ENCODE measurements around the gene PML.

PML gene

GRCh38 chr15:73986776-73987056, 7.8 kb upstream of the PML start:
- Mint-ChIP-seq H3K36me3 (ENCODE audit: low read depth) (no peaks in the 10 kb centered on the region), H3K27me3 (no peaks in the 10 kb centered on the region), H3K4me1 (ENCODE audit: low read depth) (peaks cover 44% of the 10 kb centered on the region), H3K9me3 (no peaks in the 10 kb centered on the region), H3K27ac (peak overlapping the region; percentile 9), H3K4me3 (no peak overlapping the region)

- no peak overlapping the region for H3K4me3 Mint-ChIP-seq
- peak overlapping the region; percentile 9 for H3K27ac Mint-ChIP-seq
- no peaks in the 10 kb centered on the region for H3K9me3 Mint-ChIP-seq
- H3K36me3 Mint-ChIP-seq (ENCODE audit: low read depth), result no peaks in the 10 kb centered on the region
- H3K4me1 Mint-ChIP-seq (ENCODE audit: low read depth), result peaks cover 39% of the 10 kb centered on the region
- no peaks in the 10 kb centered on the region for H3K27me3 Mint-ChIP-seq
Observed at GRCh38 chr15:73987250-73987649, 7.3 kb upstream of the PML start.

DNA sequence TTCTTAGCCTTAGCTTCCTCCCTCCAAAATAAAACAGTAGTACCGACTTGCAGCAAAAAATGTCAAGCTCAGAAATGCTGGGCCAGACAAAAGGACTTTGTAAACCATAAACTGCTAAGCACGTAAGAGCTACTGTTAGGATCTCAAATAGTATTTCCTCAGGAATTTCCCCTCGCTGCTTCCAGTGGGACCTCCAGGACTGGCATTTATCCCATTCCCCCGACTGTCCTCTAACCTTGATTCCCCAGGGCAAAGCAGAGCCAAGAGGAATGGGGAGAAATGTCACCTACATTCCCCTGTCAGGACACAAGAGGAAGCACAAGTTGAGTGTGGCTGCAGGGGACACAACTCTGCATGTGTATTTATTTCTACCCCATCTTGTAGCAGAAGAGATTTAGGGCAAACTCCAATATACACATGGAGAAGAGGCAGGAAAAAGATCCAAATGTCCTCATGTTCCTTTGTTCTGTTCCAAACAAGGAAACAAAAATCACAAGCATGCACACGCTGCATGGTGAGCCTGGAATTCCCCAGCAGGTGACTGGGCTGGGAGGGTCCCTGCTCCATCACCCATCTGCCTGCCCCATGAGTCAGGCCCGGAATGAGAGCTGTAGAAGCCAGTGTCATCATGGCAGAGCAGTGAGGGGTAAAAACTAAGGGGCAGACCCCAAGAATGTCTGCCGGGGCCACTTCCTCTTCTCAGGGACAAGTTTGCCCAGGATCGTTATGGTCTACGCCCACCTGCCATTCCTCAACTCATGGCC, 6.7 kb upstream of the PML start:
- no peaks in the 10 kb centered on the region for H3K27me3 Mint-ChIP-seq
- no peaks in the 10 kb centered on the region for H3K9me3 Mint-ChIP-seq
- H3K4me3 Mint-ChIP-seq, result no peak overlapping the region
- H3K4me1 Mint-ChIP-seq (ENCODE audit: low read depth), result peaks cover 39% of the 10 kb centered on the region
- no peaks in the 10 kb centered on the region for H3K36me3 Mint-ChIP-seq (ENCODE audit: low read depth)
- H3K27ac Mint-ChIP-seq, result no peak overlapping the region

DNA sequence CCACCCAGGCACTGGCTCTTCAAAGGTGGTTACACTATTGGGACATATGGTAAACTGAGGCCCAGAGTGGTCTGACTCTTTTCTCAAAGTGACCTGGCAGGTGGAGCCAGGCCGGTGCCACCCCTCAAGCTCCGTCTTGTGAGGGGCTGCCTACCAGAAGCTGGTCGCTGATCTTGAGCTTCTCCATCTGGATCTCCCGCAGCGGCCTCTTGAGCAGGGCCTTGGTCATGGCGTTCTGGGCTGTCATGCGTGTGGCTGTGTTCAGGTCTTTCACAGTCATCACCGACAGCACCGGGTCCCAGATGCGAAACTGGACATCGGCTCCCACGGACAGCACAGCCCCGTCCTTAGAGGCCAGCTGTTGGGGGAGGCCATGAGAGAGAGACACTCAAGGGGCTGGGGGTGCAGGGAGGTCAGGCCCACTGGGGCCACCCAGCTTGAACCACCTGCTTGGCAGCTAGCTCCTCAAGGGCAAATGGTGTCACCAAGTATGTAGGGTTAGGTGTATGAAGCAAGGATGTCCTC, 6.0 kb upstream of the PML start:
- Mint-ChIP-seq H3K36me3 (ENCODE audit: low read depth) (no peaks in the 10 kb centered on the region), H3K27me3 (no peaks in the 10 kb centered on the region), H3K4me3 (no peak overlapping the region), H3K4me1 (ENCODE audit: low read depth) (peaks cover 39% of the 10 kb centered on the region), H3K27ac (no peak overlapping the region), H3K9me3 (no peaks in the 10 kb centered on the region)

GRCh38 chr15:73989001-73989798, 5.3 kb upstream of the PML start:
- H3K27ac Mint-ChIP-seq, result peak overlapping the region; percentile 40
- no peak overlapping the region for H3K4me3 Mint-ChIP-seq
- no peaks in the 10 kb centered on the region for H3K9me3 Mint-ChIP-seq
- H3K4me1 Mint-ChIP-seq (ENCODE audit: low read depth), result peaks cover 40% of the 10 kb centered on the region
- no peaks in the 10 kb centered on the region for H3K36me3 Mint-ChIP-seq (ENCODE audit: low read depth)
- H3K27me3 Mint-ChIP-seq, result no peaks in the 10 kb centered on the region

GRCh38 chr15:73990250-73991005, 4.1 kb upstream of the PML start:
- H3K27ac Mint-ChIP-seq, result peak overlapping the region; percentile 31
- peak overlapping the region; percentile 82 for H3K4me3 Mint-ChIP-seq
- H3K4me1 Mint-ChIP-seq (ENCODE audit: low read depth), result peaks cover 36% of the 10 kb centered on the region
- no peaks in the 10 kb centered on the region for H3K27me3 Mint-ChIP-seq
- no peaks in the 10 kb centered on the region for H3K36me3 Mint-ChIP-seq (ENCODE audit: low read depth)
- no peaks in the 10 kb centered on the region for H3K9me3 Mint-ChIP-seq

- H3K36me3 Mint-ChIP-seq (ENCODE audit: low read depth), result no peaks in the 10 kb centered on the region
- H3K4me3 Mint-ChIP-seq, result peak overlapping the region; percentile 82
- H3K9me3 Mint-ChIP-seq, result no peaks in the 10 kb centered on the region
- no peaks in the 10 kb centered on the region for H3K27me3 Mint-ChIP-seq
- peak overlapping the region; percentile 58 for H3K27ac Mint-ChIP-seq
- H3K4me1 Mint-ChIP-seq (ENCODE audit: low read depth), result peaks cover 40% of the 10 kb centered on the region
Observed at GRCh38 chr15:73991260-73991659, 3.3 kb upstream of the PML start.

GRCh38 chr15:73991726-73992593, 2.6 kb upstream of the PML start, which contains the start of gene STOML1:
Gene STOML1 (minus strand): TSS chr15:73992295. CDS start chr15:73992223, 72 bp downstream.
- Mint-ChIP-seq H3K36me3 (ENCODE audit: low read depth) (no peaks in the 10 kb centered on the region), H3K4me3 (peak within 1 kb of the TSS; percentile 82), H3K9me3 (no peaks in the 10 kb centered on the region), H3K27me3 (no peaks in the 10 kb centered on the region), H3K27ac (peak within 1 kb of the TSS; percentile 58), H3K4me1 (ENCODE audit: low read depth) (peaks cover 47% of the 10 kb centered on the region)

DNA sequence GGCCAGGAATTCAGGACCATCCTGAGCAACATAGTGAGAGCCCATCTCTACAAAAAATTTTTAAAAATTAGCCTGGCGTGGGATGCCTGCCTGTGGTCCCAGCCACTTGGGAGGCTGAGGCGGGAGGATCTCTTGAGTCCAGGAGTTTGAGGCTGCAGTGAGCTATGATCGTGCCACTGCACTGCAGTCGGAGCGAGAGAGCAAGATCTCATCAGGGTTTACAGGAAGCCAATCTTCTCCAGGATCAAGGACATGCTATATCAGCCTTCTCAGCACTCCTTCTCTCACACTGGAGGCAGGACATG, 2.0 kb upstream of the PML start:
- H3K4me1 Mint-ChIP-seq (ENCODE audit: low read depth), result peaks cover 50% of the 10 kb centered on the region
- peaks cover 3% of the 10 kb centered on the region for H3K36me3 Mint-ChIP-seq (ENCODE audit: low read depth)
- peak overlapping the region; percentile 70 for H3K4me3 Mint-ChIP-seq
- H3K27ac Mint-ChIP-seq, result peak overlapping the region; percentile 58
- H3K27me3 Mint-ChIP-seq, result no peaks in the 10 kb centered on the region
- no peaks in the 10 kb centered on the region for H3K9me3 Mint-ChIP-seq

GRCh38 chr15:73993211-73993994, 1.1 kb upstream of the PML start:
- Mint-ChIP-seq H3K27me3 (no peaks in the 10 kb centered on the region), H3K4me1 (ENCODE audit: low read depth) (peaks cover 50% of the 10 kb centered on the region), H3K27ac (no peak overlapping the region), H3K4me3 (peak overlapping the region; percentile 94), H3K9me3 (no peaks in the 10 kb centered on the region), H3K36me3 (ENCODE audit: low read depth) (peaks cover 9% of the 10 kb centered on the region)

DNA sequence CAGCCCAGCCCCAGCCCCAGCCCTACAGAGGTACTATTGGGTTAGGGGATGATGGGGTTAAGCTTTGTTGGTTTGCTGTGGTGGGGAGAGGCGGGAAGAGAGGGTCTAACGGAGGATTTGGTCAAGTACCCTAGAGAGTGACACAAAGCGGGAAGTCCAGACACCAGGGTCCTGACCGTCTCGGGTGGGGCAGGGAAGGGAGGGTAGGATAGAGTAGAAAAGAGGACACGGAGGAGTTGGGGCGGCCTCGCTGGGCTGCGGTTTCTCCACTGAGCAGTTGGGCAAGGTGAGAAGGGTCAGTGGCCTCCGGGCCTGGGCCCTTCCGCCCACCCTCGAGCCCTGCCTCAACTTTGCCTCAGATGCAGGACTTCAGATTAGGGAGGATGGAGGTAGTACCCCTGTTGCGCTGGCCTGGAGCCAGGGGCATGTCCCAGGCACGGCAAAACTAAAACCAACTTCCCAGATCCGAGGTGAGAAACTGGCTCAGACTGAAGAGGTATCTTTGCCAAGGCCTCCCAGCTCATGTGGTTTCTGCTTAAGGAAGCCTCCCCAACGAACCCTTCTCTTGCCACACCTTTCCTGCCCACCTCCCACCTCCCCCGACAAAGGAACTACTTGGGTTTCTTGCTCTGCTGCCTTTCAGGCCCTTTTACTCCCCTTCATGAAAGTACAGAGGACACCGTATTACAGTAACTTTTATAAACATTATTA, 551 bp downstream of the PML start:
- Mint-ChIP-seq H3K36me3 (ENCODE audit: low read depth) (peaks cover 20% of the 10 kb centered on the region), H3K4me3 (peak overlapping the region; percentile 94), H3K27me3 (no peaks in the 10 kb centered on the region), H3K9me3 (no peaks in the 10 kb centered on the region), H3K27ac (peak overlapping the region; percentile 94), H3K4me1 (ENCODE audit: low read depth) (peaks cover 61% of the 10 kb centered on the region)

DNA sequence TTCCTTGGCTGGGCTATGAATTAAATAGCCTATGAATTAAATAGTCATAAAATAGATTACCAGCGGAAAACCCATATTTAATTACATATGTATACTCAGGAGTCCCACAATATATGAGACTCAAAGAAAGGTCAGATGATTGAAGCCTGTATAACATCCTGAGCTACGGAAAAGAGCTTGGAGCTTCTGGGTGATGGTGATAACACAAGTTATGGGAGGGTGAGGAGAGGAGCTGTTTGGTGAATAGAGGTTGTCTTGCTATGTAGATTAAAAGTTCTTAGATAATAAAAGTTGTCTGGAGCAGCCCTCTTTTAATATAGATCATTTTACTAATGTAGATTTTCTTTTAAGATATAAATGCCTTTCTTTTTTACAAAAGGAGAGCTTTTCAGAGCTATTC, 1.8 kb downstream of the PML start:
- peaks cover 68% of the 10 kb centered on the region for H3K4me1 Mint-ChIP-seq (ENCODE audit: low read depth)
- no peaks in the 10 kb centered on the region for H3K27me3 Mint-ChIP-seq
- no peaks in the 10 kb centered on the region for H3K9me3 Mint-ChIP-seq
- peak overlapping the region; percentile 94 for H3K27ac Mint-ChIP-seq
- peaks cover 30% of the 10 kb centered on the region for H3K36me3 Mint-ChIP-seq (ENCODE audit: low read depth)
- H3K4me3 Mint-ChIP-seq, result peak overlapping the region; percentile 94

DNA sequence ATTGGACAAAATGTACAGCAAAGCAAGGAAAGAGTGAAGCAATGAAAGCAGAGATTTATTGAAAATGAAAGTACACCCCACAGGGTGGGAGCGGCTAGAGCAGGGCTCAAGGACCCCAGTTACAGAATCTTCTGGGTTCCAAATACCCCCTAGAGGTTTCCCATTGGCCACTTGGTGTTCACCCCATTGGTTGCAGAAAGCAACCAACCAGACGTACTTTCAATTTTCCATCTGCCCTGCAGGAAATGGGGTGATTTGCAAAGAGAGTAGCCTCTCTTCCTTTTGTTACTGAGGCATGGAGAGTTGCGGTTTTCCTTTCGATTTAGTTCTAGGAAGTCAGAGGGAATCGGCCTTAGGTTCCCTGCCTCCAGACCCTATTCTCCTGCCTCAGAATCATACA, 2.4 kb downstream of the PML start:
- Mint-ChIP-seq H3K4me1 (ENCODE audit: low read depth) (peaks cover 67% of the 10 kb centered on the region), H3K9me3 (no peaks in the 10 kb centered on the region), H3K27ac (peak overlapping the region; percentile 94), H3K27me3 (no peaks in the 10 kb centered on the region), H3K4me3 (peak overlapping the region; percentile 94), H3K36me3 (ENCODE audit: low read depth) (peaks cover 34% of the 10 kb centered on the region)
